ENCODE measurements around the gene C6orf58. TPM values are rescaled to one million over a fixed set of nuclear protein-coding genes. Genes with fewer than 3 reads are reported as not detected.
A peak's percentile ranks its signal among the peaks of the same experiment; 100 is the strongest.

C6orf58 gene
- total and polyA plus RNA-seq, 2 donors (not counting 1 experiment from before 2014, with no cell fraction given): 0.05 TPM; not detected in 1

- Histone ChIP-seq H3K9ac (ENCODE audit: insufficient read depth, low read length) (no peak overlapping the region), H2AFZ (ENCODE audit: low read length) (no peak overlapping the region), H3K36me3 (ENCODE audit: control insufficient read depth, insufficient read depth, low read length) (no peaks in the 10 kb centered on the region), H3K79me2 (ENCODE audit: control insufficient read depth, insufficient read depth, low read length) (no peaks in the 10 kb centered on the region), H4K20me1 (ENCODE audit: control insufficient read depth, extremely low read depth, insufficient read depth, low read length) (no peaks in the 10 kb centered on the region), H3K9me3 (ENCODE audit: control insufficient read depth, insufficient read depth, low read depth, low read length) (no peaks in the 10 kb centered on the region), H3K4me3 (replicated peaks in 1 of 4; ENCODE audit: control extremely low read depth in 1 of 4, insufficient read depth in 1 of 4, low read depth in 3 of 4, low read length in 4 of 4) (no peak overlapping the region), H3K4me2 (ENCODE audit: extremely low read depth, insufficient read depth, low read length) (peak overlapping the region; percentile 13), H3K4me1 (ENCODE audit: control insufficient read depth, extremely low read depth, insufficient read depth, low read length) (no peaks in the 10 kb centered on the region), H3K27me3 (ENCODE audit: control insufficient read depth, insufficient read depth, low read length) (peaks cover 2% of the 10 kb centered on the region), H3K27ac (ENCODE audit: insufficient read depth, low read length) (no peak overlapping the region)
- DNase-seq (ENCODE audit: low read depth in 2 of 2): peak in 1 of 2 donors; percentile 13
- TF ChIP-seq CTCF (conservative IDR thresholded peaks at IDR 0.05 in 1 of 2, IDR thresholded peaks at IDR 0.05 in 1 of 2; ENCODE audit: low read depth in 1 of 2, low read length in 2 of 2): no peak
- no peak for TF ChIP-seq EZH2 (IDR thresholded peaks at IDR 0.05; ENCODE audit: low read length, missing control alignments)
These were observed 38.2 kb upstream of the C6orf58 start for GRCh38 chr6:127538750-127539264.

DNA sequence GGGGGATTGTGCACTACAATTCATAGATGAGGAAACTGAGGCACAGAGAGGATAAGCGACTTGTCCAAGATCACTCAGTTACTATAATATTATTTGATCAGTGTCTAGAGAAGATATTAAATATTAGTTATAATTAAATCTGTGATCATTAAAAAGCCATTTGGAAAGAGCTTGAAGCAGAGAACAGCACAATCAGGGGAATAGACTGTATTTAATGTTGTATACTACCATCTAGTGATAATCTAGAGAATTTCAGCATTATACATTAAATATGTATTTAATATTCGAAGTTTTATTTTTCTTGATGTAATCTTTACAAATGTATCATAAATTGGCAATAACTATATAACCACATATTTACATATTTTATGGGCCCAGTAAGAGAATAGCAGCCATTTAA is 37.7 kb upstream of the C6orf58 start:
- peak; percentile 21 to 67 for DNase-seq (ENCODE audit: low read depth in 2 of 2)

GRCh38 chr6:127547215-127547614 is 29.8 kb upstream of the C6orf58 start:
- Histone ChIP-seq H3K27me3 (ENCODE audit: control insufficient read depth, insufficient read depth, low read length) (no peaks in the 10 kb centered on the region), H3K4me2 (ENCODE audit: extremely low read depth, insufficient read depth, low read length) (no peak overlapping the region), H3K9ac (ENCODE audit: insufficient read depth, low read length) (no peak overlapping the region), H3K79me2 (ENCODE audit: control insufficient read depth, insufficient read depth, low read length) (no peaks in the 10 kb centered on the region), H4K20me1 (ENCODE audit: control insufficient read depth, extremely low read depth, insufficient read depth, low read length) (no peaks in the 10 kb centered on the region), H3K36me3 (ENCODE audit: control insufficient read depth, insufficient read depth, low read length) (no peaks in the 10 kb centered on the region), H3K4me3 (replicated peaks in 1 of 4; ENCODE audit: control extremely low read depth in 1 of 4, insufficient read depth in 1 of 4, low read depth in 3 of 4, low read length in 4 of 4) (no peak overlapping the region), H2AFZ (ENCODE audit: low read length) (no peak overlapping the region), H3K27ac (ENCODE audit: insufficient read depth, low read length) (no peak overlapping the region), H3K9me3 (ENCODE audit: control insufficient read depth, insufficient read depth, low read depth, low read length) (no peaks in the 10 kb centered on the region), H3K4me1 (ENCODE audit: control insufficient read depth, extremely low read depth, insufficient read depth, low read length) (no peaks in the 10 kb centered on the region)
- TF ChIP-seq EZH2 (IDR thresholded peaks at IDR 0.05; ENCODE audit: low read length, missing control alignments) (no peak), CTCF (conservative IDR thresholded peaks at IDR 0.05 in 1 of 2, IDR thresholded peaks at IDR 0.05 in 1 of 2; ENCODE audit: low read depth in 1 of 2, low read length in 2 of 2) (peak; percentile 12 to 34)
- no peak for DNase-seq (ENCODE audit: low read depth in 2 of 2)

More for the DNA sequence above, 37.7 kb upstream of the C6orf58 start:
- Histone ChIP-seq H3K9me3 (ENCODE audit: control insufficient read depth, insufficient read depth, low read depth, low read length) (no peaks in the 10 kb centered on the region), H3K27ac (ENCODE audit: insufficient read depth, low read length) (no peak overlapping the region), H2AFZ (ENCODE audit: low read length) (no peak overlapping the region), H3K9ac (ENCODE audit: insufficient read depth, low read length) (no peak overlapping the region), H3K4me3 (replicated peaks in 1 of 4; ENCODE audit: control extremely low read depth in 1 of 4, insufficient read depth in 1 of 4, low read depth in 3 of 4, low read length in 4 of 4) (no peak overlapping the region), H3K4me2 (ENCODE audit: extremely low read depth, insufficient read depth, low read length) (peak overlapping the region; percentile 13), H3K36me3 (ENCODE audit: control insufficient read depth, insufficient read depth, low read length) (no peaks in the 10 kb centered on the region), H3K4me1 (ENCODE audit: control insufficient read depth, extremely low read depth, insufficient read depth, low read length) (no peaks in the 10 kb centered on the region), H4K20me1 (ENCODE audit: control insufficient read depth, extremely low read depth, insufficient read depth, low read length) (no peaks in the 10 kb centered on the region), H3K79me2 (ENCODE audit: control insufficient read depth, insufficient read depth, low read length) (no peaks in the 10 kb centered on the region), H3K27me3 (ENCODE audit: control insufficient read depth, insufficient read depth, low read length) (peaks cover 2% of the 10 kb centered on the region)
- TF ChIP-seq EZH2 (IDR thresholded peaks at IDR 0.05; ENCODE audit: low read length, missing control alignments): no peak
- peak; percentile 12 to 17 for TF ChIP-seq CTCF (conservative IDR thresholded peaks at IDR 0.05 in 1 of 2, IDR thresholded peaks at IDR 0.05 in 1 of 2; ENCODE audit: low read depth in 1 of 2, low read length in 2 of 2)
